Fibroblast of skin of right biceps (primary cell): ENCODE results near the gene COG1.
"Not testable (repeated sequence)": the region's sequence is repeated elsewhere in the genome, so short reads cannot be mapped to it uniquely, and the experiment has no call there.

Experiments used
- DNase-seq: peaks from one replicate; pipeline ENCODE4 v3.0.0-alpha.2; 2013

Gene COG1

DNA sequence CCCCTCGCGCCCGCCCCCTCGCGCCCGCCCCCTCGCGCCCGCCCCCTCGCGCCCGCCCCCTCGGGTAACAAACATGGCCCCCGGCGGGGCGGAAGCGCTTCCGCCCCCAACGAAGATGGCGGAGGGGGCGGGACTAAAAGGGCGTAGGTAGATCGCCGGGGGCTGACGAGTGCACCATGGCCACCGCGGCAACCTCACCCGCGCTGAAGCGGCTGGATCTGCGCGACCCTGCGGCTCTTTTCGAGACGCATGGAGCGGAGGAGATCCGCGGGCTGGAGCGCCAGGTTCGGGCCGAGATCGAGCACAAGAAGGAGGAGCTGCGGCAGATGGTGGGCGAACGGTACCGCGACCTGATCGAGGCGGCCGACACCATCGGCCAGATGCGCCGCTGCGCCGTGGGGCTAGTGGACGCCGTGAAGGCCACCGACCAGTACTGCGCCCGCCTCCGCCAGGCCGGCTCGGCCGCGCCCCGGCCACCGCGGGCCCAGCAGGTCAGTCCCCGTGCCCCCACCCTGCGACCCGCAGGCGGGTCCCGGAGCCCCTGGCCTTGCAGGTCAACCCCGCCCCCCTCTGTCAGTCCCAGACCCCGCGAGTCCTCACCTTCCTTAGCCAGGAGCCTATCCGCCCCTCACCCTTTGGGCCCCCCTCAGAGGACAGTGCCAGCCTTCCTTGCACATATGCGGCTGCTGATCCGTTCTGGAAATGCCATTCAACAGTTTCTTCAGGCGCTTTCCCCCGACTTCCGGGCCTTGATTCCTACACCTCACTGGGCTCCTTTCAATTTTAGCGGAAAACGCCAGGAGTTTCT is at the start of gene COG1:
Gene COG1, plus strand, starts transcription at position 162 of the 808 bp plus-strand sequence. Its CDS starts 15 bp downstream, at position 177.
- peak; percentile 91 for DNase-seq

- not testable (repeated sequence) for DNase-seq
These were observed 48.6 kb upstream of the COG1 start for GRCh38 chr17:73144209-73144608.

- no peak for DNase-seq
These were observed 47.2 kb upstream of the COG1 start for GRCh38 chr17:73145641-73146040.

- not testable (repeated sequence) for DNase-seq
These were observed 45.1 kb upstream of the COG1 start for GRCh38 chr17:73147791-73148190.

DNA sequence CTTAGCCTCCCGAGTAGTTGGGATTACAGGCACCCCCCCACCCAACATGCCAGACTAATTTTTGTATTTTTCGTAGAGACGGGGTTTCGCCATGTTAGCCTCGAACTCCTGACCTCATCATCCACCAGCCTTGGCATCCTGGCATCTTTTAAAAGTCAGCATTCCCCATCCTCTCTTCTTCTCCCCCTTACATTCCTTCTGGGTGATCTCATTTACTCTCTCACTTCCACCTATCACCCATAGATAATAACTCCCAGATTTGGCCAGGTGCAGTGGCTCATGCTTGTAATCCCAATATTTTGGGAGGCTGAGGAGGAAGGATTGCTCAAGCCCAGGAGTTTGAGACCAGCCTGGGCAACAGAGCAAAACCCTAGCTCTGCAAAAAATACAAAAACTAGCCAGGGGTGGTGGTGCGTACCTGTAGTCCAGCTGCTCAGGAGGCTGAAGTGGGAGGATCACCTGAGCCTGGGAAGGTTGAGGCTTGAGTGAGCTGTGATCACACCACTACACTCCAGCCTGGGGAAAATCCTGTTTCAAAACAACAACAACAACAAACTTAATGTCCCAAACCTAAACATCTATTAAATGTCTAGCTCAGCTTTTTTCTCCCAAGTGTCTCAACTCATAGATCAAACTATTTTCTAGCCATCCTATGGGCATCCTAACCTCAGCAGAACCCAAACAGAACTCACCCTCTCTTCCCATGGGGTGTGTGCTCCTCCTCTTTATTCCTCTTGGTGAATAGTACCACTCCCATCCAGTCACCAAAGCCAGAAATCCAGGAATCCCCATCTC is 44.1 kb upstream of the COG1 start:
- DNase-seq: no peak

DNA sequence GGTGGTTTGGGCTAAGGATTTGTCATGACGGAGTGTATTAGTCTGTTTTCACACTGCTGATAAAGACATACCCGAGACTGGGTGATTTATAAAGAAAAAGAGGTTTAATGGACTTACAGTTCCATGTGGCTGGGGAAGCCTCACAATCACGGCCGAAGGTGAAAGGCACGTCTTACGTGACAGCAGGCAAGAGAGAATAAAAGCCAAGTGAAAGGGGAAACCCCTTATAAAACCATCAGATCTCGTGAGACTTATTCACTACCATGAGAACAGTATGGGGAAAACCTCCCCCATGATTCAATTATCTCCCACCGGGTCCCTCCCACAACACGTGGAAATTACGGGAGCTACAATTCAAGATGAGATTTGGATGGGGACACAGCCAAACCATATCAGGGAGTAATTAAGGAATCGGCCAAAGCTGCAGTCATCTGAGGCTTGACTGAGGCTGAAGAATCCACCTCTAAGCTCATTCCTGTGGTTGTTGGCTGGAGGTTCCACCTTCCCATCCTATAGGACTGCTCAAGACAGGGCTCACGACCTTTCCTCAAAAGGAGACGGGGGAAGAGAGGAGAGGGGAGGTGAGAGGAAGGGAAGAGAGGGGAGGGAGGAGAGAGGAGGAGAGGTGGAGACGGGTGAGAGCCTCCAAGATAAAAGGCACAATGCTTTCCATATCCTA is 42.1 kb upstream of the COG1 start:
- DNase-seq: not testable (repeated sequence)

DNA sequence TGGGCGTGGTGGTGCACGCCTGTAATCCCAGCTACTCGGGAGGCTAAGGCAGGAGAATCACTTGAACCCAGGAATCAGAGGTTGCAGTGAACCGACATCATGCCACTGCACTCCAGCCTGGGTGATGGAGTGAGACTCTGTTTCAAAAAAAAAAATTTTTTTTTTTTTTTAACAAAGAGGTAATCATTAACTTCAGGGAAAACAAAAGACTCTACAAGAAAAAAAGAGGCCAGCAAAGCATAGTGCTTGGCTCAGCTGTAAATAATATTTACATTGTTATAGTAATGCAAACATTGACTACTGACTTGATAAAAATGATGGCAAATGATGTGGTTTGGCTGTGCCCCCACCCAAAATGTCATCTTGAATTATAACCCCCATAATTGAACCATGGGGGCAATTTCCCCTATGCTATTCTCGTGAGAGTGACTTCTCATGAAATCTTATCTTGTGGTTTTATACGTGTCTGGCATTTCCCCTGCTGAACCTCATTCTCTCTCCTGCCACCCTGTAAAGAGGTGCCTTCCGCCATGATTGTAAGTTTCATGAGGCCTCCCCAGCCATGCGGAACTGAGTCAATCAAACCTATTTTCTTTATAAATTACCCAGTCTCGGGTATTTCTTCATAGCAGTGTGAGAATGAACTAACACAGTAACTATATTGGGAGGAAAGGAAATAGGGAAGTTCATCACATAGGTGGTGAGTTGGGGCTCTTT is 40.8 kb upstream of the COG1 start:
- DNase-seq: no peak

GRCh38 chr17:73155410-73156165 is 37.3 kb upstream of the COG1 start:
- DNase-seq: no peak

GRCh38 chr17:73156166-73156840 is 36.6 kb upstream of the COG1 start:
- DNase-seq: peak; percentile 66

DNA sequence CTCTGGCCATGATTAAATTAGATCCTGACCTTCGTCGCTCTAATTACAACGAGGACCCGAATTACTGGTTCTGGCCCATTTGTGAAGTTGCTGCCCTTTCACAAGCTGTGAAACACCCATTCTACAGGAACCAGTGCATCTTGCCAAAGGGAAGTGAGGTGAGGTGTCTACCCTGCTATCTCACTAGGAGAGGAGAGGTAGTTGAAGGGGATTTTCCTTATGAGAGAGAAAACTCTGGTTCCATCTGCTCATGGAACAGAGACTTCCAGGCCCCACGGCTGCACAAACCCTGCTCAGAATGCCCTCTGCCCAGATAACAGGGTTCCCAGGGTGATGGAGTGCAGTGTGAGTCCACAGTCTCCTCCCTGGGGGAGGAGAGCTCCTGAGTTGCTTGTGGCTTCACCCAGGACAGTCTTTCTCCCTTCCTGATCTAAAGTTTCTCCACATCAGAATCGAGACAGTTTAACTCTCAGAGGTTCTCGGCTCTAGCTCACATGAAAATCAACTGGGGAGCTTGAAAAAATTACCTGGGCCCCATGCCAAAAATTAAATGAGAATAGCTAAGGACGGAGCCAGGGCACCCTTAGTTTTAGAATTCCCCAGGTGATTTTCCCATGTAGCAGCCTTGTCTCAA is 35.9 kb upstream of the COG1 start:
- no peak for DNase-seq

- DNase-seq: peak; percentile 19
These were observed 35.3 kb upstream of the COG1 start for GRCh38 chr17:73157521-73157890.

DNA sequence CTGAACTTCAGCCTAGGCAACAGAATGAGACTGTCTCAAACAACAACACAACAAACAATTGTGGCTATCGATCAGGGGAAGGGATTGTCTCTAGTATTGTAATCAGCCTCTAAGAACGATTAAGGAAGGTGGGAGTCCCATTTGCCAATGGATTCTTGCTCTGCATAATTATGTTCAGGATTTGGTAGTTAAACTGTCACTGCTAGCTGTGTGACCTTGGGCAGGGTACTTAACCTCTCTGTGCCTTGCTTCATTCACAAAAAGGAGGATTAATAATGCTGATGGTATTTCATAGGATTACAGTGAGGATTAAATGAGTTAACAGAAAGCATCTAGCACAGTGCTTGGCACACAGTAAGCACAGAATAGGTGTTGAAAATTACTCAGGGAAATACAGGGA is 34.7 kb upstream of the COG1 start:
- no peak for DNase-seq

DNA sequence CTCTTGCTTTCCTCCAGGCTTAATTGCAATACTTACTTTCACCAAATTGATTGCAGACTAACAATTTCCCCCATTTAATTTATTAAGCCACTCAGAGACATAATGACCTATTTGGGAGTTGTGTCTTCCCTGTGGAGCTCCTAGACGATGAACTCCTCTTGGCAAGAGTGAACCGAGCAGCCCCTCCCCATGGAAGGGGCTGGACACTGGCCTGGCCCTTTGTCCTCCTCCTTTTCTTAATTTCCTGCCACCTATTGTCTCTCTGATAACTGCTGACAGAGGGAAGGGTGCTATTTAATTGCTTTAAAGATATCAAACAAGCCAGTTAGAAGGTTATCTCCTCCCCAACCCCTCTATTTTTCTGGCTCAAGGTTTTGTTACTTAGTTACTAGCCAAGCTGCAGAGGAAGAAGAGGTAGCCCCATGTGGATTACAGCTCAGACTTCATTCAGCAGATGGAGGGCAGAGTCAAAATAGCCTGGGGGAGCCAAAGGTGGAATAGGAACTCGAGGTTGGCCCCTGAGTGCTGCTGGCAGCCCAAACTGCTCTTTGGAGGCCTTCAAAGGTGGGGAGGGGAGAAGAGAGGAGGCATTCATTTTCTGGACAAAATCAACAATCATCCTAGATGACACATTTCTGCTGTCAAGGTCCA is 31.8 kb upstream of the COG1 start:
- DNase-seq: no peak

GRCh38 chr17:73163043-73163442 is 29.8 kb upstream of the COG1 start:
- no peak for DNase-seq

DNA sequence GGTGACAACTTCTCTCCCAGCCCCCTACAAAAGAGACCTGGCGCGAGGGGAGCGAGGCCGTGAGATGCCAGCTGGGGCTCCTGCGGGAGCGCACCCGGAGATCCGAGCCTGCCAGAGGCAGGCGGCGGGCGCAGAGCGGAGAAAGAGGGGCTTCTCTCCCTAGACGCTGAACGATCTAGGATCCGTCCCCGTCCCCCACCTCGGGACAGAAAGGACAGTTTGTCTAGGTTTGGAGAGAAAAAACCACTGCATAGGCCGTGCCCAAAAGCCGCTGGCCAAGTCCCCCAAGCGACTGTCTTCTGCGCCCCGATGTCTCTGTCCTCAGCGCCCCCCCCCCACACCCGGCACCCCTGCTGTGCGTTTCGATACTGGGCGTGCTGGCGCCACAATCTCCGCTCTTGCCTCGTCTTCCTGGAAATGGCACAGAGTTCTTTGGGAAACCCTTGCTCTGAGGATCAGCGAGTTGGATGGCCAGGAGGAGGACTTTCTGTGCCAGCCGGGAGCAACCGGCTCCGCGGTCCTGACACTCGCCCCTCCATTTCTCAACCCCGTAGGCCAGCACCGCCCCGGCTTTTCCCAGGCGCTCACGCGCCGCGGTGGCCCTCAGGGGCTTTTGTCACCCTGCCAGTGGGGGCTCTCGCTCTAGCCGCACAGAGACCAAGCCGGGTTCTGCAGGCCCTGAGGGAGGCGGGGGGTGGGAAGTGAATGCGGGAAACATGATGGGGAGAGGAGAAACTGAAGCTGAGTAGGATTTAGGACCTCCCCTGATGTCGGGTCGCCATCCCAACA is 27.0 kb upstream of the COG1 start:
- no peak for DNase-seq

GRCh38 chr17:73166731-73167581 is 25.9 kb upstream of the COG1 start:
- no peak for DNase-seq

DNA sequence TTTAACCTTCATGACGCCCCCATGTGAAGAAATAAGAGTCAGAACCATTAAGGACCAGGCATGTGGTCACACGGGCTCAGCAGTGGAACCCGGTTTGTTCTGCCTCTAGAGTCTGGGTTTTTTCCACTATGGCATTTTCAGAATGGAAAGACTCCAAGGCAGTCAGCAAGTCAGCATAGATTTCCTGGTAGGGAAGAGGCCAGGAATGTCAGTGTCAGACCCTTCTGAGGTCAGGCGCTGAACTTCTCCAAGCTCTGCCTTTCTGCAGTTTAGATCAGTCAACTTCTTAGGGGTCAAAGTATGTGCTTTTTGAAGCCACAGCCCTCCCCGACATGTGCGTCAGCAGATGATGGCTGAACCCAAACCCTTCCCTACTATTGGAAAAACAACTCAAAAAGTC is 24.2 kb upstream of the COG1 start:
- no peak for DNase-seq

GRCh38 chr17:73170324-73170723 is 22.5 kb upstream of the COG1 start:
- no peak for DNase-seq

DNA sequence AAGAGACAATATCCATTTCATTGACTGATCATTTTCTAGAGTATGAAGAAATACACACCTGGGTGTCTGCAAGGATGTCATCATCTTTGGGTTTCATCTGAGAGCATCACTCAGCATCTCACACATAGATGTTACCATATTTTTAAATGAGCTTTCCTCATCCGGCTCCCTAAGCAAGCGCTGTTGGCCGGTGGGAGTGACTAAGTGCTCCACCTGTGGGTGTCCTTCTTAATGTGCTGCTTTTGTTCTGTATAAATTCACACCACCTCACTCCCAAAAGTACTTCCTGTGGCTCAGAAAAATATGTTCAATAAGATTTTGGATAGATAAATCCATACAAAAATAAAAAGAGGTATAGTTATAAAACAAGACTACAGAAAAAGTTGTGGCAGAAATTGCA is 20.6 kb upstream of the COG1 start:
- no peak for DNase-seq
